A673 (cell line): ENCODE data around the gene DMKN. TPM values are rescaled to one million over a fixed set of nuclear protein-coding genes. Genes with fewer than 3 reads are reported as not detected.

Experiments
- BruUV-seq: library from RNA; stranded (reverse); fragments of 400-500 nt; replicated peaks from 2 replicates; lab custom pipeline; 2021; lab: Mats Ljungman, UMichigan
- CTCF ChIA-PET: fragments of 300-600 bp; sonication (Branson Sonifier 250); formaldehyde crosslinking; loops from one replicate; lab custom pipeline; 2022; ENCODE audit warnings: antibody characterized with exemption; lab: Charles Lee
- POLR2A ChIA-PET: fragments of 300-600 bp; sonication (Branson Sonifier 250); formaldehyde crosslinking; loops from one replicate; lab custom pipeline; 2022; ENCODE audit warnings: antibody characterized with exemption; ENCODE audit not compliant: low non-redundant PET; lab: Charles Lee
- DNase-seq: peaks from one replicate; pipeline ENCODE4 v3.0.0-alpha.2; 2015; ENCODE audit warnings: low spot score
- H3K27ac ChIP-seq: fragments of 200-600 bp; sonication (generic); 2 replicates; pipeline ENCODE4 v1.5.1; 2016; ENCODE audit warnings: mixed run types, low read depth, mild to moderate bottlenecking, mixed read lengths, antibody characterized with exemption, low read length; ENCODE audit not compliant: poor library complexity, severe bottlenecking
- H3K27me3 ChIP-seq: fragments of 200-600 bp; sonication (generic); replicated peaks from 2 replicates; pipeline ENCODE4 v1.6.1; 2017; ENCODE audit warnings: mixed run types, low read depth, mild to moderate bottlenecking, mixed read lengths, antibody characterized with exemption, low read length; ENCODE audit not compliant: insufficient read depth, poor library complexity
- H3K36me3 ChIP-seq: fragments of 200-600 bp; sonication (generic); 2 replicates; pipeline ENCODE4 v1.6.1; 2016; ENCODE audit warnings: mixed run types, mild to moderate bottlenecking, mixed read lengths, antibody characterized with exemption, low read length; ENCODE audit not compliant: insufficient read depth, poor library complexity, severe bottlenecking
- H3K4me1 ChIP-seq: fragments of 200-600 bp; sonication (generic); 2 replicates; pipeline ENCODE4 v1.6.1; 2017; ENCODE audit warnings: mixed run types, mild to moderate bottlenecking, mixed read lengths, antibody characterized with exemption, low read length; ENCODE audit not compliant: insufficient read depth, poor library complexity, severe bottlenecking
- H3K4me3 ChIP-seq: fragments of 200-600 bp; sonication (generic); 2 replicates; pipeline ENCODE4 v1.5.1; 2016; ENCODE audit warnings: low read depth, mixed run types, mild to moderate bottlenecking, mixed read lengths, low read length; ENCODE audit not compliant: poor library complexity, severe bottlenecking
- H3K9me3 ChIP-seq: fragments of 200-600 bp; sonication (generic); 2 replicates; pipeline ENCODE4 v1.6.1; 2016; ENCODE audit warnings: mixed run types, low read depth, mild to moderate bottlenecking, mixed read lengths, antibody characterized with exemption, low read length; ENCODE audit not compliant: poor library complexity, severe bottlenecking
- EZH2 ChIP-seq: fragments of 200-600 bp; sonication (generic); IDR thresholded peaks from 2 replicates; pipeline ENCODE4 v1.6.1; 2017; ENCODE audit warnings: borderline replicate concordance, low read depth, mild to moderate bottlenecking, mixed read lengths, antibody characterized with exemption, low read length; ENCODE audit not compliant: poor library complexity, severe bottlenecking
- intact Hi-C: fragments of 100-400 bp; cut with micrococcal nuclease; formaldehyde crosslinking; loops from one replicate; pipeline ENCODE4 v1.10.0; 2022; ENCODE audit not compliant: unreplicated experiment
- total RNA-seq: library from RNA; stranded (reverse); gene quantifications from 2 replicates; pipeline ENCODE4 v1.2.3, GENCODE V29; 2021
- TF ChIP-seq, protein P1 (sequence below): fragments of 300-800, 200-600 bp; sonication (generic); conservative IDR thresholded peaks from 2 replicates; pipeline ENCODE4 v1.5.1; 2017; ENCODE audit warnings: low read depth, mild to moderate bottlenecking, antibody characterized with exemption, low read length, moderate library complexity, mixed read lengths

Gene DMKN
- total RNA-seq, 1 experiment from 2014 or later, result not detected

DNA sequence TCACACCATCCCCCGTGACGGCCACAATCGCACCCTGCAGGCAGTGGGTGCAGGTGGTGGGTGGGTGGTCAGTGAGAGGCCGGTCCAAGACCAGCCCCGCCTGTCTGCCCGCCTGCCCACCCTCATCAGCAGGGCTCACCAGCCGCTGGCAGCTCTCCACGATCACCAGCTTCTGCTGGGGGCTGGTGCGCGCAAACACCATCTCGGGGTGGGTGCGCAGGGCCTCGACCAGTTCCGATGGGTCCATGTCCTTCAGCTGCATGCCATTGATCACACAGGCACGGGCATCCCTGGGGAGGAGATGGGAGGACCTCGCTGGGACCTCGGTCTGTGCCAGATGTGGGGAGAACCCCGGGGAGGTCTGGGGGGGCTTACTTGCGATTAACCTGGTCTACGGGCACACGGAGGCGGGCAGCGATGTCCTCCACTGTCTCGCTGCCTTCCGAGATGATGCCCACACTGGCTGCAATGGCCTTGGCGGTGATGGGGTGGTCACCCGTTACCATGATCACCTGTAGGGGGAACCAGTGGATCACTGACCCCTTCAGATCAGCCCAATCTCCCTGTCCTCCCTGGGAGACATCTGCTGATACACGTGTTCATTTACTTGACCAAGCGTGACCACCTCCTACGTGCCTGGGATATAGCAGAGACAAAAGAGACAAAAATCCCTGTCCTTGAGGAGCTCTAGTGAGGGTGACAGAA lies 42.0 kb upstream of the DMKN start:
- no peaks in the 10 kb centered on the region for H3K9me3 ChIP-seq
- BruUV-seq, result no TSS peak
- no peaks in the 10 kb centered on the region for H3K36me3 ChIP-seq
- no peak for DNase-seq
- no peaks in the 10 kb centered on the region for H3K4me1 ChIP-seq
- H3K27me3 ChIP-seq, result peaks cover 11% of the 10 kb centered on the region
- CTCF ChIA-PET, result no interaction called here
- intact Hi-C loops, result no loop called here
- no peak overlapping the region for H3K27ac ChIP-seq
- no peak for TF ChIP-seq EZH2
- TF ChIP-seq, protein P1, sequence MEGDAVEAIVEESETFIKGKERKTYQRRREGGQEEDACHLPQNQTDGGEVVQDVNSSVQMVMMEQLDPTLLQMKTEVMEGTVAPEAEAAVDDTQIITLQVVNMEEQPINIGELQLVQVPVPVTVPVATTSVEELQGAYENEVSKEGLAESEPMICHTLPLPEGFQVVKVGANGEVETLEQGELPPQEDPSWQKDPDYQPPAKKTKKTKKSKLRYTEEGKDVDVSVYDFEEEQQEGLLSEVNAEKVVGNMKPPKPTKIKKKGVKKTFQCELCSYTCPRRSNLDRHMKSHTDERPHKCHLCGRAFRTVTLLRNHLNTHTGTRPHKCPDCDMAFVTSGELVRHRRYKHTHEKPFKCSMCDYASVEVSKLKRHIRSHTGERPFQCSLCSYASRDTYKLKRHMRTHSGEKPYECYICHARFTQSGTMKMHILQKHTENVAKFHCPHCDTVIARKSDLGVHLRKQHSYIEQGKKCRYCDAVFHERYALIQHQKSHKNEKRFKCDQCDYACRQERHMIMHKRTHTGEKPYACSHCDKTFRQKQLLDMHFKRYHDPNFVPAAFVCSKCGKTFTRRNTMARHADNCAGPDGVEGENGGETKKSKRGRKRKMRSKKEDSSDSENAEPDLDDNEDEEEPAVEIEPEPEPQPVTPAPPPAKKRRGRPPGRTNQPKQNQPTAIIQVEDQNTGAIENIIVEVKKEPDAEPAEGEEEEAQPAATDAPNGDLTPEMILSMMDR, result peak; percentile 31; the same call in 1 of the 2 replicates
- no peak overlapping the region for H3K4me3 ChIP-seq
- POLR2A ChIA-PET, result no interaction called here

DNA sequence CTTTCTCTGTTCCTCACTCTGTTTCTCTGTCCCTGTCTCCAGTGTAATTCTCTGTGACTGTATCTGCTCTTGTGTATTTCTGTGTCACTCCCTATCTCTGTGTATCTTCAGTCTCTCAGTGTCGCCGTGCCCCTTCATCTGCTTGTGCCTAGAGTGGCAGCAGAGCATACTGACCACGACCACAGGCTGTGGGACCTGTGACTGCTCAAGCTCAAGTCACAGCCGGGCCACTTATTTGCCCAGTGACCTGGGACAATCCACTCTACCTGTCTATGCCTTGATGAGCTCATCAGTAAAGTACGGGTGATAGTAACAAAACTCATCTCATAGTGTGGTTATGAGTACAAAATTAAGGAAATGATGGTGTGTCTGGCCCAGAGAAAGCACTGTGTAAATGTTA lies 40.6 kb upstream of the DMKN start:
- DNase-seq, result no peak
- POLR2A ChIA-PET, result no interaction called here
- BruUV-seq, result no TSS peak
- CTCF ChIA-PET, result no interaction called here
- Histone ChIP-seq H3K9me3 (no peaks in the 10 kb centered on the region), H3K27me3 (peaks cover 4% of the 10 kb centered on the region), H3K4me3 (no peak overlapping the region), H3K27ac (no peak overlapping the region), H3K36me3 (no peaks in the 10 kb centered on the region), H3K4me1 (no peaks in the 10 kb centered on the region)
- intact Hi-C loops, result no loop called here
- TF ChIP-seq, protein P1, result no peak
- no peak for TF ChIP-seq EZH2

DNA sequence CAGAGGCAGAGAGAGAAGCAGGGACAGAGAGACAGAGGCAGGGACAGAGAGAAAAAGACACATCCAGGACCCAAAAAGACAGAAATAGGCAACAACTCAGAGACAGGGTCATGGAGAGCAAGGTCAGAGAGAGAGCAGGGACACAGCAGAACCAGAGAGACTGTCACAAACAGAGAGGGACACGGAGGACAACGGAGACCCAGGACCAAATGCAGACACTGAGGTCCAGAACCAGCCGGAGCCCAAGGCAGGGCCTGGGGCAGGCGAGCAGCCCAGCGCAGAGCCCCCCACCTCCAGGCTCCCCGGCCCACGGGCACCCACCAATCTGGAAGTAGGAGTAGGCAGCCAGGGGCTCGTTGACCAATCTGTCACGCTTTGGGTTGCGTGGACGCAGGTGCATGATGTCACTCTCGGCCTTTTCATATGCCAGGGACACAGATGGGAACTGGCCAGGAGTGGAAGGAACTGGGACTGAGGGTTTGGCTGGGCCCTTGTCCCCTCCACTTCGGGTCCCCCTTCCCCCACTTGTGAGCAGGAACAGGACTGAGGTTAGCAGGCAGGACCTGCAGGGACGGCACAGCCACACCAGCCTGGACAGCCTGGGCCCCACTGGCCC lies 40.0 kb upstream of the DMKN start:
- ChIA-PET CTCF (no interaction called here), POLR2A (no interaction called here)
- Histone ChIP-seq H3K4me1 (no peaks in the 10 kb centered on the region), H3K9me3 (no peaks in the 10 kb centered on the region), H3K36me3 (no peaks in the 10 kb centered on the region), H3K27ac (no peak overlapping the region), H3K4me3 (no peak overlapping the region), H3K27me3 (no peaks in the 10 kb centered on the region)
- no TSS peak for BruUV-seq
- intact Hi-C loops, result no loop called here
- TF ChIP-seq, protein P1, result no peak
- TF ChIP-seq EZH2, result no peak
- no peak for DNase-seq
